SK-N-MC (cell line): ENCODE results near the gene IGF1R.

Experiments
- DNase-seq: peaks from one replicate; pipeline ENCODE4 v3.0.0-alpha.2; 2011; ENCODE audit warnings: low read depth, low spot score
- H3K27ac ChIP-seq: fragments of 200-600 bp; sonication (generic); 2 replicates; pipeline ENCODE4 v1.5.1; 2016; ENCODE audit warnings: mixed run types
- H3K36me3 ChIP-seq: fragments of 200-600 bp; sonication (generic); 2 replicates; pipeline ENCODE4 v1.6.1; 2017; ENCODE audit warnings: antibody characterized with exemption, low read length, mixed read lengths; ENCODE audit not compliant: insufficient read depth
- H3K4me3 ChIP-seq: fragments of 200-600 bp; sonication (generic); 2 replicates; pipeline ENCODE4 v1.5.1; 2016
- H3K9ac ChIP-seq: fragments of 200-600 bp; sonication (generic); 2 replicates; pipeline ENCODE4 v1.8.0; 2017; ENCODE audit warnings: mixed run types, mixed read lengths; ENCODE audit not compliant: insufficient read length
- H3K9me3 ChIP-seq: fragments of 200-600 bp; sonication (generic); 2 replicates; pipeline ENCODE4 v1.6.1; 2017; ENCODE audit warnings: low read depth, mild to moderate bottlenecking, antibody characterized with exemption, low read length, moderate library complexity, mixed read lengths
- EZH2 ChIP-seq: fragments of 200-600 bp; sonication (generic); IDR thresholded peaks from one replicate; pipeline ENCODE4 v1.6.1; 2017; ENCODE audit warnings: antibody characterized with exemption
- FOXP2 ChIP-seq: optimal IDR thresholded peaks from 2 replicates; pipeline ENCODE3; 2011; ENCODE audit warnings: mild to moderate bottlenecking, moderate library complexity; ENCODE audit not compliant: insufficient read depth; ENCODE audit errors: extremely low read length, control extremely low read depth
- POLR2AphosphoS5 ChIP-seq: IDR thresholded peaks from 2 replicates; pipeline ENCODE4 v1.6.1; 2012; ENCODE audit warnings: mild to moderate bottlenecking, low read depth, low read length, borderline replicate concordance

IGF1R gene

DNA sequence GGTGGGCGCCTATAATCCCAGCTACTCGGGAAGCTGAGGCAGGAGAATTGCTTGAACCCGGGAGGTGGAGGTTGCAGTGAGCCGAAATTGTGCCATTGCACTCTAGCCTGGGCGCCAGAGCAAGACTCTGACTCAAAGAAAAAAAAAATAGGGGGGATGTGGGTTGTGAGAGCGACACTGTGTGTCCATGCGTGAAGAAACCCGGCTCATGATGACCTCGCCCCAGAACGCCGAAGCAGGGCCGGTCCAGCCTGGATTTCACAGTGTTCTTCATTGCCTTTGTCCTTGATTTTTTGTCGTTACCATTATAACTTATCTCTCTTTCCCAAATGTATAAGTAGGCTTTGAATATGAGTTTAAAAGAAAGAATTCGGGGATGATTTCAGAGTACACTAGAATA lies 230.5 kb downstream of the IGF1R start:
- Histone ChIP-seq H3K9ac (no peak overlapping the region), H3K4me3 (no peak overlapping the region), H3K36me3 (no peaks in the 10 kb centered on the region), H3K9me3 (no peaks in the 10 kb centered on the region), H3K27ac (no peak overlapping the region)
- no peak for TF ChIP-seq EZH2
- no peak for DNase-seq

GRCh38 chr15:98881526-98882520 lies 233.5 kb downstream of the IGF1R start:
- Histone ChIP-seq H3K27ac (no peak overlapping the region), H3K4me3 (no peak overlapping the region), H3K36me3 (no peaks in the 10 kb centered on the region), H3K9ac (no peak overlapping the region), H3K9me3 (no peaks in the 10 kb centered on the region)
- TF ChIP-seq EZH2 (no peak), FOXP2 (no peak), POLR2AphosphoS5 (no peak)
- no peak for DNase-seq

- no peak overlapping the region for H3K4me3 ChIP-seq
- no peak overlapping the region for H3K27ac ChIP-seq
- H3K9me3 ChIP-seq: no peaks in the 10 kb centered on the region
- H3K9ac ChIP-seq: no peak overlapping the region
- no peak for TF ChIP-seq FOXP2
- no peak for TF ChIP-seq POLR2AphosphoS5
- TF ChIP-seq EZH2: no peak
- no peak for DNase-seq
- H3K36me3 ChIP-seq: no peaks in the 10 kb centered on the region
Observed at GRCh38 chr15:98883478-98883877, 235.1 kb downstream of the IGF1R start.

DNA sequence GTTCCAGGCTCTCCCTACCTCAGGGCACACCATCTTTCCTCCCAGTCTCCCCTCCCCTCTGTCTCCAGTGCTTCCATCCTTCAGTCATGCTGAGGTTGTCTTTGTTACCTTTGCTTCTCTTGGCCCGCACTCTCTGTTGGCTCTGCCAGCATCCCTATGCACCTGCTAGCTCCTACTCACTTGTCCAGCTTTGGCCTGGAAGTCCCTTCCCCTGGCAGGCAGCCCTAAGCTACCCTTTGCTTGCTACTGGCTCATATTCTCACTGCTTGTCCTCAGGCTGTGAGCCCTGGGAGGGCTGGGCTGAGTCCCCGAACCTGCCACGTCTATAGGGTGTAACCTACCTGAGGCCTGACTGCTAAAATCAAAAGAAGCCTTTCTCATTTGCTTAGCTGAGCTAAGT lies 236.6 kb downstream of the IGF1R start:
- no peak for DNase-seq
- Histone ChIP-seq H3K36me3 (no peaks in the 10 kb centered on the region), H3K9ac (no peak overlapping the region), H3K9me3 (no peaks in the 10 kb centered on the region), H3K4me3 (no peak overlapping the region), H3K27ac (no peak overlapping the region)
- TF ChIP-seq EZH2: no peak
- TF ChIP-seq FOXP2: no peak
- TF ChIP-seq POLR2AphosphoS5: no peak

DNA sequence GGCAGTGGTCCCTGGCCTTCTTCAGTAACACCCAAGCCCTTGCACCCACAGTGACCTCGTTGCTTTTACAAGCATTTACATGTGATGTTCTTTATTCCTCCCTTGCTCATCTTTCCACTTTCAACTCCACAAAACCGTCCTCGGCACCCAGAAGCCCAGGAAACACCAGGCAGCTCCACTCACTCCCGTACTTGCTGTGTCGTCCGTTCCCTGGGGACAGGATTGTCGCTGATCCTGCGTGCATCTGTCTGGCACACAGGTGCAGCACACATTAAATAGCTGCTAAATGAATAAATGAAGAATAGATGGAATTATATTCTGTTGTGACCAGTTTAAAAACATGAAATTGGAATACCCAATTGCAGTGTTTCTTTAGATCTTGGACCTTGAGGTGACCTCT lies 239.6 kb downstream of the IGF1R start:
- DNase-seq: no peak
- no peak overlapping the region for H3K9ac ChIP-seq
- no peaks in the 10 kb centered on the region for H3K9me3 ChIP-seq
- TF ChIP-seq POLR2AphosphoS5 (no peak), FOXP2 (no peak), EZH2 (no peak)
- H3K36me3 ChIP-seq: no peaks in the 10 kb centered on the region
- no peak overlapping the region for H3K27ac ChIP-seq
- no peak overlapping the region for H3K4me3 ChIP-seq

DNA sequence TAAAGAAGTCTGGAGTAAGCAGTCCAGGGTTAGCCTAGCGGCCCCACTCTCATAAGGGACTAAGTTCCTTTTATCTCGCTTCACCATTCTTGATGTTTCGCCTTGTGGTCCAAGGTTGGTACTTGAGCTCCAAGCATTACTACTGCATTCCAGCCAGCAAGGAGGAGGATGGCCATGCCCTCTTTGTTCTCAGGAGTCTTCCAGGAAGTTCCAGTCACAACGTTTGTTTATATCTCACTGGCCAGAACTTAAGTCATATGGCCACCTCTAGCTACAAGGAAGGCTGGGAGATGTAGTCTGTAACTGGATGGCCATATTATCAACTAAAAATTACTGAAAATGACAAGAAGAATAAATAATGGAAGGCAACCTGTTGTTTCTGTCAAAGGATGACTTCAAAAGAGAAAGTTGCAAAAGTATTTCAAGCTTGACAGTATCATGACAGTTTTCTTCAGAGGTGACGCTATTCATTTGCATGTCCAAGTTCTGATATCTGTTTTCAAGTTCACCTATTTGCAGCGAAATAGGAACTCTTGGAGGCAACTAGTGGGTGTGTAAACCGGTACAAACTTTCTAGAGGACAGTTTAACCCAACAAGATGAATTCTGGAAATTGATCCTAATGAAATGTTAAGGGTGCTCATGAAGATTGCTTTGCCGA lies 240.6 kb downstream of the IGF1R start:
- H3K27ac ChIP-seq: no peak overlapping the region
- TF ChIP-seq EZH2 (no peak), FOXP2 (no peak), POLR2AphosphoS5 (no peak)
- no peak overlapping the region for H3K4me3 ChIP-seq
- H3K9ac ChIP-seq: no peak overlapping the region
- no peaks in the 10 kb centered on the region for H3K36me3 ChIP-seq
- no peaks in the 10 kb centered on the region for H3K9me3 ChIP-seq
- no peak for DNase-seq

DNA sequence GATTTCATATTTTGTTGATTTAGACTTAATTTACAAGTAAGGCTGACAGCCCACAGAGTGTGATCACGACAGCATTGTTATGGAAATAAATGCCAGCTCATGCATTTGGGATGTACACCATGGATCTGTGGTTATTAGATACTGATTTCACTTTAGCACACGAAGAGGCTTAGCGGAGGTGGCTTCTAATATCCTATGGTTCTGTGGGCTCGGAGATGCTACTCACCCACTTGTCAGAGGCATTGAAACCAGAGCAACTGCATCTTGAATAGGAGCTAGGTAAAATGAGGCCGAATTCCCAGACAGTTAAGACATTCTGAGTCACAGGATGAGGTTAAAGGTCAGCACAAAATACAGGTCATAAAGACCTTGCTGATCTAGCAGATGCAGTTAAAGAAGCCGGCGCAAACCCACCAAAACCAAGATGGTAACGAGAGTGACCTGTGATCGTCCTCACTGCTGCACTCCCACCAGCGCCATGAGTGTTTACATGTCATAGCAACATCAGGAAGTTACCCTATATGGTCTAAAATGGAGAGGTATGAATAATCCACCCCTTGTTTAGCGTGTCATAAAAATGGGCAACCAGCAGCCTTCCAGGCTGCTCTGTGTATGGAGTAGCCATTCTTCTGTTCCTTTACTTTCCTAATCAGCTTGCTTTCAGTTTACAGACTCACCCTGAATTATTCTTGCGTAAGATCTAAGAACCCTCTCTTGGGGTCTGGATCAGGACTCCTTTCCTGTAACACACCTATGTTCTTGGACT lies 241.8 kb downstream of the IGF1R start:
- Histone ChIP-seq H3K36me3 (no peaks in the 10 kb centered on the region), H3K4me3 (no peak overlapping the region), H3K9me3 (no peaks in the 10 kb centered on the region), H3K9ac (no peak overlapping the region), H3K27ac (no peak overlapping the region)
- no peak for TF ChIP-seq FOXP2
- no peak for TF ChIP-seq EZH2
- TF ChIP-seq POLR2AphosphoS5: no peak
- DNase-seq: no peak

DNA sequence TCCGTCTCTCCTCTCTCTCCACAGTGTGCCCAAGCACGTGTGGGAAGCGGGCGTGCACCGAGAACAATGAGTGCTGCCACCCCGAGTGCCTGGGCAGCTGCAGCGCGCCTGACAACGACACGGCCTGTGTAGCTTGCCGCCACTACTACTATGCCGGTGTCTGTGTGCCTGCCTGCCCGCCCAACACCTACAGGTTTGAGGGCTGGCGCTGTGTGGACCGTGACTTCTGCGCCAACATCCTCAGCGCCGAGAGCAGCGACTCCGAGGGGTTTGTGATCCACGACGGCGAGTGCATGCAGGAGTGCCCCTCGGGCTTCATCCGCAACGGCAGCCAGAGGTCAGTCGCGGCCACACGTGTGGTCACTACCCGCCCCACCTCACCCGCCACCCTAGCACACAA lies 243.0 kb downstream of the IGF1R start:
- Histone ChIP-seq H3K36me3 (peaks cover under 1% of the 10 kb centered on the region; the same call in 1 of the 2 replicates), H3K27ac (no peak overlapping the region), H3K9ac (no peak overlapping the region), H3K4me3 (no peak overlapping the region), H3K9me3 (no peaks in the 10 kb centered on the region)
- TF ChIP-seq EZH2 (no peak), POLR2AphosphoS5 (no peak), FOXP2 (no peak)
- DNase-seq: no peak
